Karpas-422 (cell line): ENCODE results near the gene LETM1. TPM values are rescaled to one million over a fixed set of nuclear protein-coding genes. Genes with fewer than 3 reads are reported as not detected.
"Not testable (repeated sequence)": the region's sequence is repeated elsewhere in the genome, so short reads cannot be mapped to it uniquely, and the experiment has no call there.

Experiments
- DNase-seq: peaks from one replicate; pipeline ENCODE4 v3.0.0-alpha.2; 2015
- H2AFZ ChIP-seq: fragments of 200-600 bp; sonication (generic); 2 replicates; pipeline ENCODE4 v1.6.1; 2014; ENCODE audit warnings: antibody characterized with exemption, low read length, mixed read lengths
- H3K27ac ChIP-seq: fragments of 200-600 bp; sonication (generic); 2 replicates; pipeline ENCODE4 v1.5.1; 2014; ENCODE audit warnings: mild to moderate bottlenecking, low read length, moderate library complexity
- H3K27me3 ChIP-seq: fragments of 200-600 bp; sonication (generic); 2 replicates; pipeline ENCODE4 v1.6.1; 2014; ENCODE audit warnings: low read length, mixed read lengths
- H3K36me3 ChIP-seq: fragments of 200-600 bp; sonication (generic); 2 replicates; pipeline ENCODE4 v1.6.1; 2014; ENCODE audit warnings: low read length, mixed read lengths; ENCODE audit not compliant: insufficient read depth
- H3K4me1 ChIP-seq: fragments of 200-600 bp; sonication (generic); 2 replicates; pipeline ENCODE4 v1.6.1; 2014; ENCODE audit warnings: mild to moderate bottlenecking, low read length, mixed read lengths
- H3K4me2 ChIP-seq: fragments of 200-600 bp; sonication (generic); 2 replicates; pipeline ENCODE4 v1.6.1; 2014; ENCODE audit warnings: low read length, low read depth, mild to moderate bottlenecking; ENCODE audit not compliant: poor library complexity, severe bottlenecking
- H3K4me3 ChIP-seq: fragments of 200-600 bp; sonication (generic); 2 replicates; pipeline ENCODE4 v1.5.1; 2014; ENCODE audit warnings: mild to moderate bottlenecking, antibody characterized with exemption, low read length, mixed read lengths
- H3K79me2 ChIP-seq: fragments of 200-600 bp; sonication (generic); 2 replicates; pipeline ENCODE4 v1.6.1; 2014; ENCODE audit warnings: mild to moderate bottlenecking, low read length, mixed read lengths
- H3K9ac ChIP-seq: fragments of 200-600 bp; sonication (generic); 2 replicates; pipeline ENCODE4 v1.6.0; 2014; ENCODE audit warnings: low read length
- H3K9me2 ChIP-seq: fragments of 200-600 bp; sonication (generic), shearing (Covaris generic); replicated peaks from 2 replicates; pipeline ENCODE4 v1.6.0; 2014; ENCODE audit warnings: mild to moderate bottlenecking, low read length, moderate library complexity; ENCODE audit not compliant: insufficient read depth
- H3K9me3 ChIP-seq: fragments of 300-700, 200-600 bp; sonication (generic); 2 replicates; pipeline ENCODE4 v1.6.1; 2014; ENCODE audit warnings: low read length, mixed read lengths
- H4K20me1 ChIP-seq: fragments of 200-600 bp; sonication (generic); 2 replicates; pipeline ENCODE4 v1.6.1; 2014; ENCODE audit warnings: mild to moderate bottlenecking, antibody characterized with exemption, low read length, low read depth; ENCODE audit not compliant: insufficient read depth
- total RNA-seq: library from RNA; depleted of rRNA; stranded (reverse); fragments of >200 nt; shearing (Covaris generic); gene quantifications from 2 replicates; pipeline ENCODE4 v1.2.3, GENCODE V29; 2014; ENCODE audit warnings: low replicate concordance

LETM1 gene
- total RNA-seq, 1 experiment from 2014 or later: 25.2 TPM

DNA sequence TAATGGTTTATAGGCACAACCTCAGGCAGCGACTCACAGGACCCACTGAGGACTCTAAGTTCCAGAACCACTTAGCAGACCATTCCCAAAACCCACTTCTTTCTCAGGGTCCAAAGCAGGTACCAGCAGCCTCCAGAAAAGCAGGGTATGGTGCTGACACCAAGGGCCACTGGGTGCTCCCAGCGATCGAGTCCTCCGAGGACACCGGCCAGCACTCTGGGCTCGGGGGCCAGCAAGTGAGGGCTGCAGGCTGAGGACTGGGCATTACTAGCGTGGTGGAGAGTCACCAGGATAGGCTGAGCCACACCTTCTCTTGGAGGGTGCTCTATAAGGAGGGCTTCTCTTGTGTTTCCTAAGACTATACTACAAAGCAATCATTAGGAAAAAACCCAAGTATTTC, 19.3 kb downstream of the LETM1 start:
- Histone ChIP-seq H4K20me1 (no peaks in the 10 kb centered on the region), H3K4me1 (peaks cover 20% of the 10 kb centered on the region), H3K9ac (no peak overlapping the region), H3K9me3 (no peaks in the 10 kb centered on the region), H3K4me3 (no peak overlapping the region), H2AFZ (no peak overlapping the region), H3K36me3 (peaks cover 17% of the 10 kb centered on the region), H3K9me2 (no peaks in the 10 kb centered on the region), H3K4me2 (no peak overlapping the region), H3K27me3 (no peaks in the 10 kb centered on the region), H3K79me2 (peaks cover 6% of the 10 kb centered on the region), H3K27ac (no peak overlapping the region)
- no peak for DNase-seq

DNA sequence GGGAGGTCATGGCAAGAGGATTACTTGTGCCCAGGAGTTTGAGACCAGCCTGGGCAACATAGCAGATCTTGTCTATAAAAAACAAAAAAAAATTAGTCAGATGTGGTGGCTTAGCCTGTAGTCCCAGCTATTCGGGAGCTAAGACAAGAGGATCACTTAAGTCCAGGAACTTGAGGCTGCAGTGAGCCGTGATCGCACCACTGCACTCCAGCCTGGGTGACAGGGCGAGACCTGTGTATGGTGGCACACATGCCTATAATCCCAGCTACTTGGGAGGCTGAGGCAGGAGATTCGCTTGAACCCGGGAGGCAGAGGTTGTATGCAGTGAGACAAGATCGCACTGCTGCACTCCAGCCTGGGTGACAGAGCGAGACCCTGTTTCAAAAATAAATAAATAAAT, 20.1 kb downstream of the LETM1 start:
- not testable (repeated sequence) for H3K9me3 ChIP-seq, H3K4me3 ChIP-seq, H3K9ac ChIP-seq, DNase-seq, H3K27me3 ChIP-seq, H2AFZ ChIP-seq, H3K79me2 ChIP-seq, H4K20me1 ChIP-seq, H3K27ac ChIP-seq, H3K4me2 ChIP-seq, H3K9me2 ChIP-seq
- Histone ChIP-seq H3K4me1 (peaks cover 20% of the 10 kb centered on the region), H3K36me3 (peaks cover 19% of the 10 kb centered on the region)

DNA sequence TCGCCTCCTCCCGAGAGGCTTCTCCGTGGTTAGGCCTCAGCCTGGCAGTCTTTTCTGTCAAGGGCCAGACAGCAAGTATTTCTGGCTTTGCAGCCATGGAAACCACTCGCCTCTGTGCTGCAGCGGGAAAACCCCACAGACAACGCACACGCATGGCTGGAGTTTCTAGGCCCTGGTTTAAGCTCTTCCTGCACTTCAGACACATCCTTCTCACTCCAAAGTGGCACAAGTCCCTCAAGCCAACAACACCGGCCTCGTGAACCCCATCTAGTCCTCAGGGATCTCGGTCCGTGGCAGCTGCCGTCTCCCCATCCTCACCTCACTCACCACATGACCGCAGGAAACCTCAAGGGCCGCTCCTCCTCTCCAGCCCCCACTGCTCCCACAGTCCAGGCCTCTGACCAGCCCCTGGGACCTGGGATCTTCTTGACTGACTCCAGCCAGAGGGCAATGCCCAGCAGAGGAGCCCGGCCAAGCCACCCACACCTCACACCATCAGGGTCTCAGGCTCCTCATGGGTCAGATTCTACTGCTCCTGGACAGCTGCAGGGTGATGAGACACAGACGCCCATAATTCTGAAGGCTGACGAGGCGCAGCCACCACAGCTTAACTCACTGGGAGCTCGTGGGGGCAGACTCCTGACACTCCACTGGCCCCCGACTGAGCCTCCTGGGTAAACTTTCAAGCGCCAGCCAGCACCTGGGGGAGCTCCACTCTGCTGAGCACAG, 21.7 kb downstream of the LETM1 start:
- H3K27me3 ChIP-seq: no peaks in the 10 kb centered on the region
- H3K4me1 ChIP-seq: peaks cover 20% of the 10 kb centered on the region
- H3K9me3 ChIP-seq: no peaks in the 10 kb centered on the region
- no peaks in the 10 kb centered on the region for H4K20me1 ChIP-seq
- no peak overlapping the region for H3K4me2 ChIP-seq
- H3K9me2 ChIP-seq: no peaks in the 10 kb centered on the region
- H3K4me3 ChIP-seq: no peak overlapping the region
- 0 out of 2 replicates have a peak, but pooled peaks cover 3% of the 10 kb centered on the region for H3K79me2 ChIP-seq
- peaks cover 16% of the 10 kb centered on the region for H3K36me3 ChIP-seq
- H2AFZ ChIP-seq: no peak overlapping the region
- no peak overlapping the region; the same call in 1 of the 2 replicates for H3K27ac ChIP-seq
- H3K9ac ChIP-seq: no peak overlapping the region
- no peak for DNase-seq

DNA sequence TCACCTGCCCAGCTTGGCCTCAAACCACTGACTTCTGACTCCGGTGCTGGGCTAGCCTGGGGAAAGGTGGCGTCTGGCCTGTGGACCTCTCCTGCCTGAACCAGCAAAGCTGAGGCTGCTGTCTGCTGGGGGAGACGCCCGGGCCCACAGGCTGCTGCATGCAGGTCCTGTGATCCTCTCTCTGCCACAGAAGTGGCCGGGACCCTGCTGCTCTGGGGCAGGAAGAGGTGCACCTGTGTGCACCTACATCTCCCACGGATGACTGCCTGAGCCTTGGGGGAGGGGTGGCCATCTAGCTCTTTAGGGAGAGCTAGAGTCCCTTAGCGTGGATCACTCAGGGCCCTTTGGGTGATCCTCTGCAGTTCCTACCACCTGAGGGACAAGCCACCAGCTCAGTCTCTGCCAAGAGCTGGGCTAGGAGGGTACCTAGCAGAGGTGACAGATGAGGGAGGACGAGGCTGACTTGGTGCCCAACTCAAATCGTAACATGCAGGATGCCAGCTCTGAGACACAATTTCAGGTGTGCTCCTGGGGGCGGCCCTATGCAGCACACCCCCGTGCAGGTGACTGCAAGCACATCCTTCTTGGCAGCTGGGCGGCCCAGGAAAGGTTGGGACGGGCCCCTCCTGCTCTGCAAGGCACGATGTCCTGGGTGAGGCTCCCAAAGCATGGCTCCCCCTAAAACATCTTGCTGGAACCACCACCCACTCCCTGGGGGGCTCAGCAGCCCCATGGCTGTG, 22.5 kb downstream of the LETM1 start:
- Histone ChIP-seq H3K36me3 (peaks cover 11% of the 10 kb centered on the region), H3K4me2 (no peak overlapping the region), H3K27ac (peak overlapping the region; percentile 12; the same call in 1 of the 2 replicates)

DNA sequence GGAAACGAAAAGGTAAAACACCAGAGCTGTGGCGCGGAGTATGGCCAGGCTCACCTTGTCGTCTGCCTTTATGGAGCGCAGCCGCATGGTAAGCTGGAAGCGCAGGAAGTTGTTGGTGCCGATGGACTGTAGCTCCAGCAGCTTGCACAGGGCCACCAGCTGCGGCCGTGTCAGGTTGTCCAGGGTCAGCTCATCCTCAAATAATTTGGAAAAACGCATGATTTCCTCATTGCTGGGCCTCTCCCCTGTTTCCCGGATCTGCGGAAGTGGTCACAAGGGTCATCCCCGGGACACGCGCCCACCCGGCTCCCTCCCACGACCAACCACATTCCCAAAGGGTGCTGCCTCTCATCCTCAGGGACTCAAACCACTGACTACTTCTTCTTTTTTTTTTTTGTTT, 23.3 kb downstream of the LETM1 start:
- Histone ChIP-seq H3K27ac (no peak overlapping the region), H3K4me3 (no peak overlapping the region), H2AFZ (no peak overlapping the region), H4K20me1 (no peaks in the 10 kb centered on the region), H3K36me3 (peaks cover 9% of the 10 kb centered on the region), H3K27me3 (no peaks in the 10 kb centered on the region), H3K4me1 (peaks cover 20% of the 10 kb centered on the region), H3K79me2 (0 out of 2 replicates have a peak, but pooled peaks cover 3% of the 10 kb centered on the region), H3K9ac (no peak overlapping the region), H3K4me2 (no peak overlapping the region), H3K9me3 (no peaks in the 10 kb centered on the region), H3K9me2 (no peaks in the 10 kb centered on the region)
- DNase-seq: no peak

More for the DNA sequence above, 22.5 kb downstream of the LETM1 start:
- Histone ChIP-seq H3K9me3 (no peaks in the 10 kb centered on the region), H4K20me1 (no peaks in the 10 kb centered on the region), H3K27me3 (no peaks in the 10 kb centered on the region), H2AFZ (no peak overlapping the region), H3K4me1 (peaks cover 20% of the 10 kb centered on the region), H3K9me2 (no peaks in the 10 kb centered on the region), H3K4me3 (no peak overlapping the region), H3K79me2 (0 out of 2 replicates have a peak, but pooled peaks cover 3% of the 10 kb centered on the region), H3K9ac (no peak overlapping the region; the same call in 1 of the 2 replicates)
- DNase-seq: no peak

DNA sequence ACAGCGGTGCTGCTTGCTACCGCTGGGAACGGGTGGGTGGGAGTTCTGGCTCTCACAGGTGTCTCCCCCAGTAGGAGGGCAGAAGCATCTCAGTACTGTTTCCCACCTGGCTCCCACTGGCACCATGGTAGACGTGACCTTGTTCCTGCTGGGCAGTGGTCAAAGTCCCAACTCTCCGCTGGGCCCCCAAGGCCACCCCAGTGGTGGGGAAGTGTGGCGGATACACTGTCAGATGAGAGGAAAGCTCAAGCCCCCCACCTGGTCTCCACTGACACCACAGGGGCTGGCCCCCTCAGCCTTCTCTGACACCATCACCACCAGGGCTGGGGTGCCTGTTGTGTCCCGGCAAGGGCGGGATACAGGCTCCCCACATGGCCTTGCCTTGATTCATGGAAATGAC, 24.6 kb downstream of the LETM1 start:
- H3K9ac ChIP-seq: no peak overlapping the region
- no peak for DNase-seq
- no peak overlapping the region for H3K4me2 ChIP-seq

DNA sequence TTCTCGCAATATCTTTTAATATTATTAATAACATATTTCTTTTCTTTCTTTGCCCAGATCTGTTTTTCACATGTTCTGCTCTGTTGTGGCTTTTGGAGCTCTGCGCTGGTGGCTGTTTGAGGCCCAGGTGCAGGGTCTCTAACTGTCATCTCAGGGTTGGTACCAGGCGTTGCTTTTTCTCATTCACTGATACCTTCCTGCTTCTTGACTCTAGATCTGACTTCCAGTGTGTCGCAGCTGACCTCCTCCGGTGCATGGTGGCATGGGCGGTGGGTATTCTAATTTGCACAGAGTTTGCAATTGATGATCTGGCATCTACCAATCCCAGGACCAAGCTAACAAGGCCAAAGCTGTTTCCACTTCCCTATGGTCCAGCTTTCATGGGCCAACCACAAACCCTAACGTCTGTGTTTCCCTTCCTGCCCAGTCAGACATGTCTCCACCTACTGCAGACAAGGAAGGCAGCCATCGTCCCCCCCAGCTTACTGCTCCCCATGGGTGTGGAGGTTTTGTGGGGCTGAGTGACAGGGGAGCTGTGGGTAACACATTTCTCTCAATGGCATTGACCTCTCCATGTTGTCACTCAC, 25.2 kb downstream of the LETM1 start:
- Histone ChIP-seq H3K4me2 (no peak overlapping the region), H3K79me2 (no peaks in the 10 kb centered on the region), H3K9me2 (no peaks in the 10 kb centered on the region), H3K27ac (no peak overlapping the region), H3K27me3 (no peaks in the 10 kb centered on the region), H3K9me3 (no peaks in the 10 kb centered on the region), H4K20me1 (no peaks in the 10 kb centered on the region), H3K4me3 (no peak overlapping the region), H3K9ac (no peak overlapping the region), H3K36me3 (peaks cover 5% of the 10 kb centered on the region), H3K4me1 (peaks cover 20% of the 10 kb centered on the region), H2AFZ (no peak overlapping the region)
- DNase-seq: no peak

More for the DNA sequence above, 24.6 kb downstream of the LETM1 start:
- Histone ChIP-seq H2AFZ (no peak overlapping the region), H3K4me1 (peaks cover 20% of the 10 kb centered on the region), H3K27ac (no peak overlapping the region), H3K4me3 (no peak overlapping the region), H3K9me2 (no peaks in the 10 kb centered on the region), H3K79me2 (no peaks in the 10 kb centered on the region), H4K20me1 (no peaks in the 10 kb centered on the region), H3K36me3 (peaks cover 4% of the 10 kb centered on the region), H3K27me3 (no peaks in the 10 kb centered on the region), H3K9me3 (no peaks in the 10 kb centered on the region)

DNA sequence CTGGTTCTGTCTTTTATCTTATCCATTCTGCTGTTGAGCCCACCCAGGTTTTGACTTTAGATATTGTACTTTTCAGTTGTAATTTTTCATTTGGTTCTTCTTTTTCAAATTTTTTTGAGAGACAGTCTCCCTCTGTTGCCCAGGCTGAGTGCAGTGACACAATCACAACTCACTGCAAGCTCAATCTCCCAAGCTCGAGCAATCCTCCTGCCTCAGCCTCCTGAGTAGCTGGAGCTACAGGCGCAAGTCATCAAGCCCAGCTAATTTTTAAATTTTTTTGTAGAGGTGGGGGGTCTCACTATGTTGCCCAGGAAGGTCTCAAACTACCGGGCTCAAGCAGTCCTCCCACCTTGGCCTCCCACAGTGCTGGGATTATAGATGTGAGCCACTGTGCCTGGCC, 25.7 kb downstream of the LETM1 start:
- Histone ChIP-seq H4K20me1 (no peaks in the 10 kb centered on the region), H3K79me2 (no peaks in the 10 kb centered on the region), H3K9ac (no peak overlapping the region), H3K9me2 (no peaks in the 10 kb centered on the region), H3K4me2 (no peak overlapping the region), H3K27ac (no peak overlapping the region), H3K27me3 (no peaks in the 10 kb centered on the region), H3K36me3 (peaks cover 10% of the 10 kb centered on the region), H3K9me3 (no peaks in the 10 kb centered on the region), H3K4me1 (peaks cover 20% of the 10 kb centered on the region), H3K4me3 (no peak overlapping the region), H2AFZ (no peak overlapping the region)
- DNase-seq: no peak
